ENCODE results near the gene NEUROD2.
A peak's percentile ranks its signal among the peaks of the same experiment; 100 is the strongest.

The NEUROD2 gene

GRCh38 chr17:39643271-39643670, 35.6 kb upstream of the NEUROD2 start:
- H3K27me3 ChIP-seq (replicated peaks; ENCODE audit: control insufficient read depth, insufficient read depth, low read length, poor library complexity, severe bottlenecking): no peaks in the 10 kb centered on the region
- no peak for DNase-seq
- H3K9me3 ChIP-seq (ENCODE audit: control insufficient read depth, low read length): no peaks in the 10 kb centered on the region
- H3K4me3 ChIP-seq (ENCODE audit: insufficient read depth, low read depth, low read length, poor library complexity, severe bottlenecking): no peak overlapping the region
- peaks cover 3% of the 10 kb centered on the region for H3K36me3 ChIP-seq (ENCODE audit: control insufficient read depth, insufficient read depth, low read length)
- H3K27ac ChIP-seq (ENCODE audit: insufficient read depth, low read length, poor library complexity, severe bottlenecking): no peak overlapping the region
- H3K4me1 ChIP-seq (ENCODE audit: control insufficient read depth, insufficient read depth, low read length, poor library complexity, severe bottlenecking): peaks cover 10% of the 10 kb centered on the region

DNA sequence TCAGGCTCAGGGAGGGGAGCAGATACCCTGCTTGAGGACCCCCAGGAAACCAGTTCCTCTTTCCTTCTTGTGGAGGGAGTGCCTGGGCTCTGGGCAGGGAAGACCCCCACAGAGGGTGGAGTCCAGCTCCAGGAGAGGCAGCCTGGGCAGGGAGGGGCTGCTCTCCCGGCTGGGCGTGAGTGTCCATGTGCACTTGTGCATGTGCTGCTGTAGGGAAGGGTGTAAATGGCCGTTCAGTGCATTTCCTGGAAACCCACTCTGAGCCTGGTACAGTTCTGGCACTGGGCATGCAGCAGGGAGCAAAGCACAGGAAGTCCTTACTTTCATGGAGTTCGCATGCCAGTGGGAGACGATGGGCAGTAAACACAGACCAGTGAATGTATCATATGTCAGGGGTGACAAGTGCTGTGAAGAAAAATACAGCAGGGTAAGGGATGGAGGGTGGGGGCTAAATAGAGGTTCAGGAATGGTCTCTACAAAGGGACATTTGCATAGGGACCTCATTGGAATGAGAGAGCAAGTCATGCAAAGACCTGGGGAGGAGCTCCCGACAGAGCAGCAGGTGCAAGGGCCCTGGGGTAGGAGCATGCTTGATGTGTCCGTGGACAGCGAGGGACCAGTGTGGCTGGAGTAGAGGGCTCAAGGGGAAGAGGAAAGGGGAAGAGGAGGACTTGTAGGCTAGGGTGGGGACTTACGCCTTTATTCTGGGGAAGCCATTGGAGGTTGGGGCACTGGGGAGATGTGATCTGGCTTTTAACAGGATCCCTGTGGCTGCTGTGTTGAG, 34.8 kb upstream of the NEUROD2 start:
- no peak overlapping the region for H3K4me3 ChIP-seq (ENCODE audit: insufficient read depth, low read depth, low read length, poor library complexity, severe bottlenecking)
- peaks cover 3% of the 10 kb centered on the region for H3K36me3 ChIP-seq (ENCODE audit: control insufficient read depth, insufficient read depth, low read length)
- peaks cover 17% of the 10 kb centered on the region for H3K4me1 ChIP-seq (ENCODE audit: control insufficient read depth, insufficient read depth, low read length, poor library complexity, severe bottlenecking)
- no peak for DNase-seq
- no peaks in the 10 kb centered on the region for H3K9me3 ChIP-seq (ENCODE audit: control insufficient read depth, low read length)
- H3K27ac ChIP-seq (ENCODE audit: insufficient read depth, low read length, poor library complexity, severe bottlenecking): no peak overlapping the region
- no peaks in the 10 kb centered on the region for H3K27me3 ChIP-seq (replicated peaks; ENCODE audit: control insufficient read depth, insufficient read depth, low read length, poor library complexity, severe bottlenecking)

- peaks cover 17% of the 10 kb centered on the region for H3K4me1 ChIP-seq (ENCODE audit: control insufficient read depth, insufficient read depth, low read length, poor library complexity, severe bottlenecking)
- DNase-seq: no peak
Observed at GRCh38 chr17:39641883-39642282, 34.2 kb upstream of the NEUROD2 start.

GRCh38 chr17:39641097-39641496, 33.4 kb upstream of the NEUROD2 start:
- no peak overlapping the region for H3K27ac ChIP-seq (ENCODE audit: insufficient read depth, low read length, poor library complexity, severe bottlenecking)
- no peaks in the 10 kb centered on the region for H3K9me3 ChIP-seq (ENCODE audit: control insufficient read depth, low read length)
- no peak overlapping the region for H3K4me3 ChIP-seq (ENCODE audit: insufficient read depth, low read depth, low read length, poor library complexity, severe bottlenecking)
- H3K27me3 ChIP-seq (replicated peaks; ENCODE audit: control insufficient read depth, insufficient read depth, low read length, poor library complexity, severe bottlenecking): no peaks in the 10 kb centered on the region
- no peak for DNase-seq
- H3K36me3 ChIP-seq (ENCODE audit: control insufficient read depth, insufficient read depth, low read length): peaks cover under 1% of the 10 kb centered on the region
- H3K4me1 ChIP-seq (ENCODE audit: control insufficient read depth, insufficient read depth, low read length, poor library complexity, severe bottlenecking): peaks cover 25% of the 10 kb centered on the region

More at GRCh38 chr17:39641883-39642282, 34.2 kb upstream of the NEUROD2 start:
- Histone ChIP-seq H3K36me3 (ENCODE audit: control insufficient read depth, insufficient read depth, low read length) (peaks cover 3% of the 10 kb centered on the region), H3K9me3 (ENCODE audit: control insufficient read depth, low read length) (no peaks in the 10 kb centered on the region), H3K27me3 (replicated peaks; ENCODE audit: control insufficient read depth, insufficient read depth, low read length, poor library complexity, severe bottlenecking) (no peaks in the 10 kb centered on the region), H3K27ac (ENCODE audit: insufficient read depth, low read length, poor library complexity, severe bottlenecking) (no peak overlapping the region), H3K4me3 (ENCODE audit: insufficient read depth, low read depth, low read length, poor library complexity, severe bottlenecking) (no peak overlapping the region)

GRCh38 chr17:39640591-39641031, 32.9 kb upstream of the NEUROD2 start:
- Histone ChIP-seq H3K4me1 (ENCODE audit: control insufficient read depth, insufficient read depth, low read length, poor library complexity, severe bottlenecking) (peaks cover 25% of the 10 kb centered on the region), H3K36me3 (ENCODE audit: control insufficient read depth, insufficient read depth, low read length) (no peaks in the 10 kb centered on the region), H3K27ac (ENCODE audit: insufficient read depth, low read length, poor library complexity, severe bottlenecking) (no peak overlapping the region), H3K9me3 (ENCODE audit: control insufficient read depth, low read length) (no peaks in the 10 kb centered on the region), H3K4me3 (ENCODE audit: insufficient read depth, low read depth, low read length, poor library complexity, severe bottlenecking) (no peak overlapping the region), H3K27me3 (replicated peaks; ENCODE audit: control insufficient read depth, insufficient read depth, low read length, poor library complexity, severe bottlenecking) (no peaks in the 10 kb centered on the region)
- no peak for DNase-seq

- H3K9me3 ChIP-seq (ENCODE audit: control insufficient read depth, low read length): no peaks in the 10 kb centered on the region
- no peaks in the 10 kb centered on the region for H3K36me3 ChIP-seq (ENCODE audit: control insufficient read depth, insufficient read depth, low read length)
- H3K27me3 ChIP-seq (replicated peaks; ENCODE audit: control insufficient read depth, insufficient read depth, low read length, poor library complexity, severe bottlenecking): no peaks in the 10 kb centered on the region
- DNase-seq: no peak
- no peak overlapping the region for H3K27ac ChIP-seq (ENCODE audit: insufficient read depth, low read length, poor library complexity, severe bottlenecking)
- peaks cover 25% of the 10 kb centered on the region for H3K4me1 ChIP-seq (ENCODE audit: control insufficient read depth, insufficient read depth, low read length, poor library complexity, severe bottlenecking)
- no peak overlapping the region for H3K4me3 ChIP-seq (ENCODE audit: insufficient read depth, low read depth, low read length, poor library complexity, severe bottlenecking)
Observed at GRCh38 chr17:39639566-39640458, 32.1 kb upstream of the NEUROD2 start.

DNA sequence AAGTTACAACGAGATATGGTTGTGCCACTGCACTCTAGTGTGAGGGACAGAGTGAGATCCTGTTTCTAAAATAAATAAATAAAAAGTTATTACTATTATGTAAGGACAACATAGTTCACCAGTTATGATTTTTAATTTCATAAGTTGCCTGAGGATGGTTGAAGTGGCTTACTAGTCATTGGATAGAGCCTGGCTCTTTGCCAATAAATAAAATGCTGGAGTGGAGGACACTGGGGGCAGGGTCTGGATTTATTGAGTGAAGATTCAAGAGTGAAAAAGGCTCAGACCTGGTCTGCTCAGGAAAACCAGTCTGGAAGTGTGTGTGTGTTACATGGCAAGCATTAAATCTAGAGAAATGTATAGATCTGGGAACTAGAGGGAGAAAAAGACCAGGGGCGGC, 31.3 kb upstream of the NEUROD2 start:
- Histone ChIP-seq H3K4me1 (ENCODE audit: control insufficient read depth, insufficient read depth, low read length, poor library complexity, severe bottlenecking) (peaks cover 25% of the 10 kb centered on the region), H3K4me3 (ENCODE audit: insufficient read depth, low read depth, low read length, poor library complexity, severe bottlenecking) (no peak overlapping the region), H3K27ac (ENCODE audit: insufficient read depth, low read length, poor library complexity, severe bottlenecking) (no peak overlapping the region), H3K27me3 (replicated peaks; ENCODE audit: control insufficient read depth, insufficient read depth, low read length, poor library complexity, severe bottlenecking) (no peaks in the 10 kb centered on the region), H3K36me3 (ENCODE audit: control insufficient read depth, insufficient read depth, low read length) (no peaks in the 10 kb centered on the region), H3K9me3 (ENCODE audit: control insufficient read depth, low read length) (no peaks in the 10 kb centered on the region)
- no peak for DNase-seq

DNA sequence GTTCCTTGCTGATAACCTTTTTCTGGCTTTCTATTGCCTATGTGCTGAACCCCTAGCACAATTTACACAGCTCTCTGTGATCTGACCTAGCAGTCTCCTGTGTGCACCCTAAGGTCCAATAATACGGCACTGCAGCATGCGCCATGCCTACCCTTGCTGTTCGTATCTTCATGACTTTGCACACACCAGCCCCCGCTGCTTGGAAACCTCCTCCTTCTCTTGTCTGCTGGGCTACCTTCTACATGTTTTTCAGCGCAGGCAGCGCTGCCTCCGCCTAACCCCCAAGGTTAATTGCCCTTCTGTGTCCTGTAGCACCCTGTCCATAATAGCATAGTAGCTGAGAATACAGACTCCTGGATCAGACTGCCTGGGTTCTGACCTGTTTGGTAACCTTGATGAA, 30.6 kb upstream of the NEUROD2 start:
- Histone ChIP-seq H3K27ac (ENCODE audit: insufficient read depth, low read length, poor library complexity, severe bottlenecking) (peak overlapping the region; percentile 87), H3K4me3 (ENCODE audit: insufficient read depth, low read depth, low read length, poor library complexity, severe bottlenecking) (peak overlapping the region; percentile 84), H3K27me3 (replicated peaks; ENCODE audit: control insufficient read depth, insufficient read depth, low read length, poor library complexity, severe bottlenecking) (no peaks in the 10 kb centered on the region), H3K36me3 (ENCODE audit: control insufficient read depth, insufficient read depth, low read length) (no peaks in the 10 kb centered on the region), H3K9me3 (ENCODE audit: control insufficient read depth, low read length) (no peaks in the 10 kb centered on the region), H3K4me1 (ENCODE audit: control insufficient read depth, insufficient read depth, low read length, poor library complexity, severe bottlenecking) (peaks cover 25% of the 10 kb centered on the region)
- no peak for DNase-seq

GRCh38 chr17:39636927-39637736, 29.4 kb upstream of the NEUROD2 start, which contains the start of gene STARD3:
Gene STARD3 (plus strand): TSS chr17:39637144. CDS start chr17:39653532, 16,388 bp downstream.
- H3K9me3 ChIP-seq (ENCODE audit: control insufficient read depth, low read length): no peaks in the 10 kb centered on the region
- peak; percentile 79 to 86 (median 80) for DNase-seq
- peak within 1 kb of the TSS; percentile 87 for H3K27ac ChIP-seq (ENCODE audit: insufficient read depth, low read length, poor library complexity, severe bottlenecking)
- H3K4me1 ChIP-seq (ENCODE audit: control insufficient read depth, insufficient read depth, low read length, poor library complexity, severe bottlenecking): peaks cover 23% of the 10 kb centered on the region
- no peaks in the 10 kb centered on the region for H3K27me3 ChIP-seq (replicated peaks; ENCODE audit: control insufficient read depth, insufficient read depth, low read length, poor library complexity, severe bottlenecking)
- no peaks in the 10 kb centered on the region for H3K36me3 ChIP-seq (ENCODE audit: control insufficient read depth, insufficient read depth, low read length)
- peak within 1 kb of the TSS; percentile 84 for H3K4me3 ChIP-seq (ENCODE audit: insufficient read depth, low read depth, low read length, poor library complexity, severe bottlenecking)

All from effector memory CD4-positive, alpha-beta T cell (primary cell).